ENCODE results near the gene KLF13. TPM values are rescaled to one million over a fixed set of nuclear protein-coding genes. Genes with fewer than 3 reads are reported as not detected.

Gene KLF13
- total RNA-seq, 3 donors from 2014 or later = 26.3 to 52.2 (median 28.2) TPM

- Histone ChIP-seq H3K4me1 (no peaks in the 10 kb centered on the region), H3K27ac (peak overlapping the region; percentile 21 to 40), H3K36me3 (no peaks in the 10 kb centered on the region), H3K27me3 (no peaks in the 10 kb centered on the region), H3K4me3 (no peak overlapping the region), H3K9me3 (no peaks in the 10 kb centered on the region)
- peak; percentile 18 to 49 for DNase-seq (ENCODE audit: low spot score in 2 of 2)
- TF ChIP-seq CTCF (IDR thresholded peaks at IDR 0.05) (no peak), POLR2A (IDR thresholded peaks at IDR 0.05) (no peak), POLR2AphosphoS5 (IDR thresholded peaks at IDR 0.05) (no peak)
- intact Hi-C loops (cut with DNase I; ENCODE audit: low total_unique reads) = no loop called here
Observed at GRCh38 chr15:31279221-31280045, 47.2 kb upstream of the KLF13 start.

GRCh38 chr15:31280046-31280830, 46.4 kb upstream of the KLF13 start:
- DNase-seq (ENCODE audit: low spot score in 2 of 2) = peak; percentile 16 to 49
- no peaks in the 10 kb centered on the region for H3K4me1 ChIP-seq
- no peaks in the 10 kb centered on the region for H3K27me3 ChIP-seq
- TF ChIP-seq POLR2AphosphoS5 (IDR thresholded peaks at IDR 0.05) (no peak), CTCF (IDR thresholded peaks at IDR 0.05) (no peak), POLR2A (IDR thresholded peaks at IDR 0.05) (no peak)
- H3K27ac ChIP-seq = peak overlapping the region; percentile 21 to 40
- H3K4me3 ChIP-seq = peak overlapping the region in 1 of 3 donors; percentile 22
- intact Hi-C loops (cut with DNase I; ENCODE audit: low total_unique reads) = no loop called here
- no peaks in the 10 kb centered on the region for H3K36me3 ChIP-seq
- H3K9me3 ChIP-seq = no peaks in the 10 kb centered on the region

- TF ChIP-seq POLR2A (IDR thresholded peaks at IDR 0.05) (no peak), POLR2AphosphoS5 (IDR thresholded peaks at IDR 0.05) (no peak), CTCF (IDR thresholded peaks at IDR 0.05) (no peak)
- Histone ChIP-seq H3K4me3 (no peak overlapping the region), H3K4me1 (no peaks in the 10 kb centered on the region), H3K36me3 (no peaks in the 10 kb centered on the region), H3K27ac (no peak overlapping the region), H3K27me3 (no peaks in the 10 kb centered on the region), H3K9me3 (no peaks in the 10 kb centered on the region)
- peak in 1 of 2 donors; percentile 10 for DNase-seq (ENCODE audit: low spot score in 2 of 2)
- intact Hi-C loops (cut with DNase I; ENCODE audit: low total_unique reads) = no loop called here
Observed at GRCh38 chr15:31280831-31281216, 45.8 kb upstream of the KLF13 start.

GRCh38 chr15:31283043-31283442, 43.6 kb upstream of the KLF13 start:
- Histone ChIP-seq H3K9me3 (no peaks in the 10 kb centered on the region), H3K27ac (no peak overlapping the region), H3K4me1 (no peaks in the 10 kb centered on the region), H3K36me3 (no peaks in the 10 kb centered on the region), H3K27me3 (no peaks in the 10 kb centered on the region), H3K4me3 (no peak overlapping the region)
- no peak for TF ChIP-seq CTCF (IDR thresholded peaks at IDR 0.05)
- TF ChIP-seq POLR2A (IDR thresholded peaks at IDR 0.05) = no peak
- TF ChIP-seq POLR2AphosphoS5 (IDR thresholded peaks at IDR 0.05) = no peak
- DNase-seq (ENCODE audit: low spot score in 2 of 2) = no peak
- intact Hi-C loops (cut with DNase I; ENCODE audit: low total_unique reads) = no loop called here

- no peak overlapping the region for H3K27ac ChIP-seq
- TF ChIP-seq POLR2A (IDR thresholded peaks at IDR 0.05) (no peak), CTCF (IDR thresholded peaks at IDR 0.05) (no peak), POLR2AphosphoS5 (IDR thresholded peaks at IDR 0.05) (no peak)
- intact Hi-C loops (cut with DNase I; ENCODE audit: low total_unique reads) = no loop called here
- H3K4me1 ChIP-seq = no peaks in the 10 kb centered on the region
- H3K4me3 ChIP-seq = no peak overlapping the region
- no peaks in the 10 kb centered on the region for H3K27me3 ChIP-seq
- no peak for DNase-seq (ENCODE audit: low spot score in 2 of 2)
- H3K36me3 ChIP-seq = no peaks in the 10 kb centered on the region
- no peaks in the 10 kb centered on the region for H3K9me3 ChIP-seq
Observed at GRCh38 chr15:31285772-31286261, 40.8 kb upstream of the KLF13 start.

All from breast epithelium (tissue), 4 donors.